GM23338 (cell line): ENCODE data around the gene NEMP2. TPM values are rescaled to one million over a fixed set of nuclear protein-coding genes. Genes with fewer than 3 reads are reported as not detected.

Experiments
- ATAC-seq: fragments of 200-7000 bp; cut with Tn5 transposase; 3 replicates; pipeline ENCODE4 v1.9.1; 2020
- DNase-seq: peaks from one replicate; pipeline ENCODE4 v3.0.0-alpha.2; 2015; ENCODE audit warnings: low spot score
- H2AFZ ChIP-seq: fragments of 200-600 bp; sonication (generic); 2 replicates; pipeline ENCODE4 v1.8.0; 2016; ENCODE audit warnings: antibody characterized with exemption, mild to moderate bottlenecking, moderate library complexity
- H3F3A ChIP-seq: fragments of 200-600 bp; sonication (generic); replicated peaks from 2 replicates; pipeline ENCODE4 v1.8.0; 2017; ENCODE audit warnings: antibody characterized with exemption, mixed run types, low read depth
- H3K27ac ChIP-seq: fragments of 200-600 bp; sonication (generic); 2 replicates; pipeline ENCODE4 v1.6.1; 2016; ENCODE audit warnings: low read depth
- H3K27me3 ChIP-seq: fragments of 200-600 bp; sonication (generic); 2 replicates; pipeline ENCODE4 v1.8.0; 2016; ENCODE audit warnings: mild to moderate bottlenecking, mixed run types, moderate library complexity; ENCODE audit not compliant: insufficient read depth
- H3K36me3 ChIP-seq: fragments of 200-600 bp; sonication (generic); 2 replicates; pipeline ENCODE4 v1.8.0; 2016; ENCODE audit warnings: mild to moderate bottlenecking; ENCODE audit not compliant: insufficient read depth
- H3K4me1 ChIP-seq: fragments of 200-600 bp; sonication (generic); 2 replicates; pipeline ENCODE4 v1.8.0; 2016; ENCODE audit warnings: mild to moderate bottlenecking, moderate library complexity; ENCODE audit not compliant: insufficient read depth
- H3K4me2 ChIP-seq: fragments of 200-600 bp; sonication (generic); 2 replicates; pipeline ENCODE4 v1.7.1; 2017; ENCODE audit warnings: mixed run types
- H3K4me3 ChIP-seq: fragments of 200-600 bp; sonication (generic); 2 replicates; pipeline ENCODE4 v1.6.1; 2016; ENCODE audit warnings: mixed run types
- H3K79me2 ChIP-seq: fragments of 200-600 bp; sonication (generic); replicated peaks from 2 replicates; pipeline ENCODE4 v1.8.0; 2017; ENCODE audit warnings: mild to moderate bottlenecking; ENCODE audit not compliant: insufficient read depth
- H3K9me2 ChIP-seq: fragments of 200-600 bp; sonication (generic); 2 replicates; pipeline ENCODE4 v1.8.0; 2017; ENCODE audit not compliant: insufficient read depth
- H4K20me1 ChIP-seq: fragments of 200-600 bp; sonication (generic); replicated peaks from 2 replicates; pipeline ENCODE4 v1.8.0; 2017; ENCODE audit warnings: mild to moderate bottlenecking; ENCODE audit not compliant: insufficient read depth
- H3K27ac Mint-ChIP-seq: 2 replicates; pipeline ENCODE4 v1.8.0; 2020; ENCODE audit warnings: inconsistent platforms, mild to moderate bottlenecking, moderate library complexity, mixed read lengths
- H3K27me3 Mint-ChIP-seq: 3 replicates; pipeline ENCODE4 v1.8.0; 2022; ENCODE audit warnings: low read depth, mild to moderate bottlenecking, moderate library complexity, mixed read lengths, inconsistent platforms; ENCODE audit not compliant: insufficient read depth, poor library complexity
- H3K36me3 Mint-ChIP-seq: 3 replicates; pipeline ENCODE4 v1.8.0; 2021; ENCODE audit warnings: low read depth, mild to moderate bottlenecking, inconsistent platforms, moderate library complexity, mixed read lengths
- H3K4me1 Mint-ChIP-seq: 3 replicates; pipeline ENCODE4 v1.8.0; 2020; ENCODE audit warnings: mild to moderate bottlenecking, inconsistent platforms, mixed read lengths
- H3K4me3 Mint-ChIP-seq: 3 replicates; pipeline ENCODE4 v1.8.0; 2021; ENCODE audit warnings: moderate library complexity, mild to moderate bottlenecking, inconsistent platforms, mixed read lengths
- H3K9me3 Mint-ChIP-seq: 3 replicates; pipeline ENCODE4 v1.8.0; 2020; ENCODE audit warnings: moderate library complexity, mild to moderate bottlenecking, inconsistent platforms, mixed read lengths
- EZH2 ChIP-seq: fragments of 200-600 bp; sonication (generic); IDR thresholded peaks from one replicate; pipeline ENCODE4 v1.8.0; 2017; ENCODE audit warnings: antibody characterized with exemption, mild to moderate bottlenecking, low read depth; ENCODE audit not compliant: unreplicated experiment
- EZH2phosphoT487 ChIP-seq: fragments of 200-600 bp; sonication (generic); IDR thresholded peaks from one replicate; pipeline ENCODE4 v1.8.1; 2018; ENCODE audit warnings: antibody characterized with exemption; ENCODE audit not compliant: unreplicated experiment
- JUNB ChIP-seq: IDR thresholded peaks from one replicate; pipeline ENCODE4 v1.6.1; 2016; ENCODE audit warnings: antibody characterized with exemption; ENCODE audit not compliant: unreplicated experiment
- NANOG ChIP-seq: IDR thresholded peaks from 2 replicates; pipeline ENCODE4 v1.6.1; 2016; ENCODE audit warnings: antibody characterized with exemption, borderline replicate concordance
- POLR2AphosphoS5 ChIP-seq: IDR thresholded peaks from 2 replicates; pipeline ENCODE4 v1.6.1; 2016; ENCODE audit warnings: antibody characterized with exemption, low read depth
- STAT1 ChIP-seq: IDR thresholded peaks from one replicate; pipeline ENCODE4 v1.6.1; 2016; ENCODE audit warnings: antibody characterized with exemption; ENCODE audit not compliant: unreplicated experiment
- ZNF114 ChIP-seq: fragments of 250-450 bp; sonication (Bioruptor Pico); IDR thresholded peaks from 2 replicates; pipeline ENCODE4 v1.5.0; 2020; ENCODE audit warnings: mild to moderate bottlenecking, moderate library complexity
- polyA plus RNA-seq: library from polyadenylated mRNA; unstranded; fragments of >200 nt; fragmentation: Nextera tagmentation; extraction: Ambion mirVana; gene quantifications from 2 replicates; pipeline ENCODE4 v1.2.1, GENCODE V29; 2016
- total RNA-seq: library from RNA; depleted of rRNA; stranded (reverse); fragments of >200 nt; shearing (Covaris generic); gene quantifications from 2 replicates; pipeline ENCODE4 v1.2.3, GENCODE V29; 2014
- TF ChIP-seq, protein P1 (sequence below), 2 experiments: fragments of 200-600 bp in 1 of 2; sonication (generic) in 1 of 2; conservative IDR thresholded peaks; 2 replicates each; pipeline versions ENCODE4 v1.5.1 to v1.6.1; 2016 to 2017; ENCODE audit warnings: antibody characterized with exemption in 2 of 2, low read depth in 2 of 2, mild to moderate bottlenecking in 2 of 2, moderate library complexity in 1 of 2
- TF ChIP-seq, protein P2 (sequence below): IDR thresholded peaks from one replicate; pipeline ENCODE4 v1.6.1; 2018; ENCODE audit warnings: antibody characterized with exemption; ENCODE audit not compliant: unreplicated experiment

NEMP2 gene
- total and polyA plus RNA-seq, 2 experiments from 2014 or later, result 1.2 to 4.0 TPM

DNA sequence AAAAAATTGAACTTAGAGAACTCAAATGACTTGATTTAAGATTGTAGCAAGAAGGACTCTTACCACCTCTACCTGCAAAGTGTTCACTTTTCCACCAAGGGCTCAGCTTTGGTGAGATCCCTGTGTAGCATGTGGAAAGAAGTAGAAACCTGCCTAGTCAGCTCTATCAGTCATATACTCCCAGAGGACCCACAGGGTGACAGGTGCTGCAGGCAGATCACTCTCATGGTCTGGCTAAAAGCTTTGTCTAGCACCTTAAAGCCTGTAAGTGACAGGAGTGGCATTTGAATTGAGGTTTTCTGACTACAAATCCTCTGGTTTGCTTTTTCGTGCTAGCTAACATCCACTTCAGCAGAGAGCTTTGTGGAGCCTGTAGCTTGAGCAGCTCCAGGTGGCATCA lies 18.7 kb upstream of the NEMP2 start:
- ATAC-seq (no peak), DNase-seq (no peak)
- H3F3A ChIP-seq, result no peaks in the 10 kb centered on the region
- no peaks in the 10 kb centered on the region for H3K36me3 ChIP-seq
- H3K4me3 ChIP-seq, result no peak overlapping the region
- H4K20me1 ChIP-seq, result no peaks in the 10 kb centered on the region
- no peaks in the 10 kb centered on the region for H3K27me3 ChIP-seq
- H3K27ac ChIP-seq, result no peak overlapping the region
- no peaks in the 10 kb centered on the region for H3K79me2 ChIP-seq
- peak overlapping the region; percentile 88; the same call in 1 of the 2 replicates for H2AFZ ChIP-seq
- Mint-ChIP-seq H3K36me3 (no peaks in the 10 kb centered on the region; the same call in 2 of the 3 replicates), H3K4me1 (peaks cover 5% of the 10 kb centered on the region; the same call in 1 of the 3 replicates), H3K4me3 (no peak overlapping the region), H3K9me3 (no peaks in the 10 kb centered on the region; the same call in 2 of the 3 replicates), H3K27ac (no peak overlapping the region), H3K27me3 (no peaks in the 10 kb centered on the region)
- no peak overlapping the region for H3K4me2 ChIP-seq
- no peaks in the 10 kb centered on the region for H3K4me1 ChIP-seq
- H3K9me2 ChIP-seq, result no peaks in the 10 kb centered on the region
- TF ChIP-seq ZNF114 (CRISPR knock-in tag), result no peak
- no peak for TF ChIP-seq STAT1
- TF ChIP-seq POLR2AphosphoS5, result no peak
- no peak for TF ChIP-seq EZH2

DNA sequence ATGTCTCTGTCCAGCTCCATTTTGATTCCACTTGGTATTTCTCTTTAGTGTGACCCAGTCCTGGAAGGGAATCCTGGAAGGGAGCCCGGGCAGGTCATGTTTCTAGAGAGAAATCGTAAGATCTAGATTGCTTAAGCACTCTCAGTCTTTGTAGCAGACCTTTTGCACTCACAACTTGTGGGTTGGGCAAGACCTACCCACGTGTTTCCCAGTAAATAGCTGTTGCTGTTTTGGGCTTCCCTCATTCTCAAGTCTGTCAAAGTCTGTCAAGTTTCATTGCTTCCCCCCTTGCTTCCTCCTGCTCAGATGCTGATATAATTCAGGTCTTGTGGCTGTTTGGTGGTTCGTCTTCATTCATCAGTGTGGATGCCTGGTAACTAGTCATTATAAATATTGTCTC lies 17.4 kb upstream of the NEMP2 start:
- no peaks in the 10 kb centered on the region for H3F3A ChIP-seq
- Mint-ChIP-seq H3K4me3 (no peak overlapping the region), H3K4me1 (peaks cover 5% of the 10 kb centered on the region; the same call in 1 of the 3 replicates), H3K27me3 (no peaks in the 10 kb centered on the region), H3K9me3 (no peaks in the 10 kb centered on the region; the same call in 2 of the 3 replicates), H3K36me3 (no peaks in the 10 kb centered on the region; the same call in 2 of the 3 replicates), H3K27ac (no peak overlapping the region)
- H3K4me2 ChIP-seq, result no peak overlapping the region
- no peaks in the 10 kb centered on the region for H3K36me3 ChIP-seq
- no peaks in the 10 kb centered on the region for H3K79me2 ChIP-seq
- H3K4me1 ChIP-seq, result no peaks in the 10 kb centered on the region
- H2AFZ ChIP-seq, result peak overlapping the region; percentile 67; the same call in 1 of the 2 replicates
- H3K9me2 ChIP-seq, result no peaks in the 10 kb centered on the region
- TF ChIP-seq, protein P1, sequence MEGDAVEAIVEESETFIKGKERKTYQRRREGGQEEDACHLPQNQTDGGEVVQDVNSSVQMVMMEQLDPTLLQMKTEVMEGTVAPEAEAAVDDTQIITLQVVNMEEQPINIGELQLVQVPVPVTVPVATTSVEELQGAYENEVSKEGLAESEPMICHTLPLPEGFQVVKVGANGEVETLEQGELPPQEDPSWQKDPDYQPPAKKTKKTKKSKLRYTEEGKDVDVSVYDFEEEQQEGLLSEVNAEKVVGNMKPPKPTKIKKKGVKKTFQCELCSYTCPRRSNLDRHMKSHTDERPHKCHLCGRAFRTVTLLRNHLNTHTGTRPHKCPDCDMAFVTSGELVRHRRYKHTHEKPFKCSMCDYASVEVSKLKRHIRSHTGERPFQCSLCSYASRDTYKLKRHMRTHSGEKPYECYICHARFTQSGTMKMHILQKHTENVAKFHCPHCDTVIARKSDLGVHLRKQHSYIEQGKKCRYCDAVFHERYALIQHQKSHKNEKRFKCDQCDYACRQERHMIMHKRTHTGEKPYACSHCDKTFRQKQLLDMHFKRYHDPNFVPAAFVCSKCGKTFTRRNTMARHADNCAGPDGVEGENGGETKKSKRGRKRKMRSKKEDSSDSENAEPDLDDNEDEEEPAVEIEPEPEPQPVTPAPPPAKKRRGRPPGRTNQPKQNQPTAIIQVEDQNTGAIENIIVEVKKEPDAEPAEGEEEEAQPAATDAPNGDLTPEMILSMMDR (conservative IDR thresholded peaks at IDR 0.05; ENCODE audit: low read depth in 2 of 2), result no peak
- TF ChIP-seq JUNB (no peak), EZH2phosphoT487 (no peak), NANOG (no peak), EZH2 (no peak), POLR2AphosphoS5 (no peak)
- TF ChIP-seq, protein P2, sequence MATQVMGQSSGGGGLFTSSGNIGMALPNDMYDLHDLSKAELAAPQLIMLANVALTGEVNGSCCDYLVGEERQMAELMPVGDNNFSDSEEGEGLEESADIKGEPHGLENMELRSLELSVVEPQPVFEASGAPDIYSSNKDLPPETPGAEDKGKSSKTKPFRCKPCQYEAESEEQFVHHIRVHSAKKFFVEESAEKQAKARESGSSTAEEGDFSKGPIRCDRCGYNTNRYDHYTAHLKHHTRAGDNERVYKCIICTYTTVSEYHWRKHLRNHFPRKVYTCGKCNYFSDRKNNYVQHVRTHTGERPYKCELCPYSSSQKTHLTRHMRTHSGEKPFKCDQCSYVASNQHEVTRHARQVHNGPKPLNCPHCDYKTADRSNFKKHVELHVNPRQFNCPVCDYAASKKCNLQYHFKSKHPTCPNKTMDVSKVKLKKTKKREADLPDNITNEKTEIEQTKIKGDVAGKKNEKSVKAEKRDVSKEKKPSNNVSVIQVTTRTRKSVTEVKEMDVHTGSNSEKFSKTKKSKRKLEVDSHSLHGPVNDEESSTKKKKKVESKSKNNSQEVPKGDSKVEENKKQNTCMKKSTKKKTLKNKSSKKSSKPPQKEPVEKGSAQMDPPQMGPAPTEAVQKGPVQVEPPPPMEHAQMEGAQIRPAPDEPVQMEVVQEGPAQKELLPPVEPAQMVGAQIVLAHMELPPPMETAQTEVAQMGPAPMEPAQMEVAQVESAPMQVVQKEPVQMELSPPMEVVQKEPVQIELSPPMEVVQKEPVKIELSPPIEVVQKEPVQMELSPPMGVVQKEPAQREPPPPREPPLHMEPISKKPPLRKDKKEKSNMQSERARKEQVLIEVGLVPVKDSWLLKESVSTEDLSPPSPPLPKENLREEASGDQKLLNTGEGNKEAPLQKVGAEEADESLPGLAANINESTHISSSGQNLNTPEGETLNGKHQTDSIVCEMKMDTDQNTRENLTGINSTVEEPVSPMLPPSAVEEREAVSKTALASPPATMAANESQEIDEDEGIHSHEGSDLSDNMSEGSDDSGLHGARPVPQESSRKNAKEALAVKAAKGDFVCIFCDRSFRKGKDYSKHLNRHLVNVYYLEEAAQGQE, result no peak
- H3K27ac ChIP-seq, result no peak overlapping the region
- H3K27me3 ChIP-seq, result no peaks in the 10 kb centered on the region
- H3K4me3 ChIP-seq, result no peak overlapping the region
- no peaks in the 10 kb centered on the region for H4K20me1 ChIP-seq
- no peak for ATAC-seq
- no peak for DNase-seq
